Glomerular endothelial cell (primary cell): ENCODE results near the gene SEL1L. TPM values are rescaled to one million over a fixed set of nuclear protein-coding genes. Genes with fewer than 3 reads are reported as not detected.
"Not testable (repeated sequence)": the region's sequence is repeated elsewhere in the genome, so short reads cannot be mapped to it uniquely, and the experiment has no call there.

ENCODE experiments used
- DNase-seq: peaks from one replicate; pipeline ENCODE4 v3.0.0-alpha.2; 2011; ENCODE audit warnings: low read depth, low spot score; ENCODE audit errors: extremely low read depth
- total RNA-seq: library from RNA; depleted of rRNA; stranded (reverse); fragments of >200 nt; gene quantifications from 2 replicates; pipeline ENCODE4 v1.2.3, GENCODE V29; 2015

Gene SEL1L
- total RNA-seq: 51.2 and 65.8 TPM in 2 replicates

DNA sequence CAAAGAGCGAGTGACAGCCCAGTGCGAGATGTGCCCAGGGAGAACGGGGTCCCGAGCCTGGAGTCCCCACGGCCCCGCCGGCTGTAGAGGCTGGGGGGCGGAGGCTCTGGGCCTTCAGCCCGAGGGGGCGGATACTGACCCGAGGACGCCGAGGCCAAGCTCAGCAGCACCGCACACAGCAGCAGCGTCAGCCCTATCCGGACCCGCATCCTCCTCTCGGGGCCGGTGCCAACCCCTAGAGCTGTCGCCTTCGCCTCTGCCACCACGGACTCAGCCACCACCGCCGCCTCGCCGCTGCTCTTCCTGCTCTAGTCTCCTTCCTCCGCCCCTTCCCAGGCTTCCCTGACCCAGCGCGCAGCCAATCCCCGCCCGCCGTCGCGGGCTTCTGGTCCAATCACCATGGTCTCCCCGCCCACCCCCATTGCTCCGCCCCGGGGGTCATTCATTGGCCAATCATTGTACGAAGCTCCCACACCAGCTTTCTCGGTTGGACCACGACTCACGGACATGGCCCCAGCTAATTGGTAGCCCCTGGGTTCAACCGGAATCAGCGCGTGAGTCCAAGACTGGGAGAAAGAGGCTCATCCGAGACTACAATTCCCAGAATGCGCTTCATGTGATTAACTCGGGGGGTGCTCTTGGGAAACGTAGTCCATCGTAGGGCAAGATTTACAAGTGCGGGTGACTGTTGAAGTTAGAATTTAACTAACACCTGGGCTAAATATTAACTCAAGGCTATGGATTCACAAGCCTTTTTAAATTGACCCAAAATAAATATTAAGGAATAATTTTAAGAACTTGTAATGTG lies at the start of gene SEL1L:
TSS of gene SEL1L (minus strand) at position 318 of the 808 bp plus-strand sequence. CDS start at position 209, 109 bp downstream.
- DNase-seq: peak; percentile 99

DNA sequence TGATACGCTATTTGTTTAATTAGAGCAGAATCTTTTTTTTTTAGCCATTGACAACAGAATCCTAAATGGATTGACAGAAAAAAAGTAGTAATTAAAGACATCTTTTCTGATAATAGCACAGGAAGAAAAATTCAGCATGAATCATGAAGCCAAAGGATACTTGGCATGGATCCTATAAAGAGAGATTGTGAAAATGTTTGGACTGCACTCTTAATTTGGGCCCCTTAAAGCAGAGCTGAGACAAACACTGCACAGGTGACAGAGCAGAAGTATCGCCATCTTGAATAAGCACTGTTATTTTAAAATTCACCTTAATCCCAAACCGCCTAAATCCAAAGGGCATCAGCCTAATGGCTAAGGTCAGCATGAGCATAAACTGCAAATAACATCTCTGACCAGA lies 48.8 kb upstream of the SEL1L start:
- DNase-seq: no peak

DNA sequence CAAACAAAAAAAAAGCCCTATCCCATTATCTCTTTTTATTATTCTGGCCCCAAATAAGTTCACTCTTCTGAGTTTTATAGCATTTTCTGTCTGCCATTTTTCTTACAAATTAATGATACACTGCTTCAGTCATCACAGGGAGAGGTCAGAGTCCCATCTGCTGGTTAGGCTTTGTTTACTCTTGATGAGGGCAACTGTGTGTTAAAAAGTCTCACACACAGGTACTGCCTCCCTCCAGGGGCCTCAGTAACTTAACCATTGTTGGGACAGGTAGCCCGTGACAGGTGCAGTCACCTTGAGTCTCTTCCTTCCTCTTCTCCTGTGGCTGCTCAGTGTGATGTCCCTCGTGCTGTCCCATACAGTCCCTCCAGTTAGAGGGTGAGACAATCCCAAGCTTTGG lies 45.5 kb upstream of the SEL1L start:
- no peak for DNase-seq

DNA sequence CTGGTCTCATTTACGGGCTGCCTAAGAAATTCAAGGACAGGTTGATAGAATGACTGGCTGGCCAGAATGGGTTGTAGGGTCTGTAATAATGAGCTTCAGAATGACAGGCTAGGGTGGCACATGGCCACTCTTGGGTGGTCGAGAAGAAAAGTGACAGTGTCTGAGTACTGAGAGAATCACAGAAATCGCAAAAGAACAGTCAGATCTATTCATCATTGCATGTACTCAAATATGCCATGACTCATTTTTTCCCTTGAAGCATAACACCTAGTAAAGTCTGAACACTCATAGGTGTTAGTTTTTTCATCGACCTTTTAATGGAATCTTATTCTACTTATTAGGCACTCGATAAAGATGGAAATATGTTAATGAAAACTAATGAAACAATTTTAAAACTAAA lies 37.8 kb upstream of the SEL1L start:
- DNase-seq: no peak

DNA sequence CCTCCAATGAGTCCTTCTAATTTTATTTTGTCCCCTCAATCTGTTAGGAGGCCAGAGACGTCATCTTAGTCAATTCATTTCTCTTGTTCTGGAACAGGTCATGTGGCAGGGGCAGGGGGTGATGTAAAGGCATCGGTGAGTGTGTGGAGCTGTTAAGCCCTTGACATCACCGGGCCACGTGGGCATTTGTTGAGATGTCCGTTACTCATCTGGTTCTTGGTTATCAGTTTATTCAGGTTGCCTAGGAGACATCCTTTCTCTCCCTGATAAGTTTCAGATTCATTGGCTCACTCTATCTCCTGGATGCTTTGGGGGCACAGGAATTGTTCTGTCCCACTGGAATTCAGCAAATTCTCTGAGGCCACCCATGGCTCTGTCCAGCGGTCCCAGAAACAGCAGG lies 33.6 kb upstream of the SEL1L start:
- no peak for DNase-seq

DNA sequence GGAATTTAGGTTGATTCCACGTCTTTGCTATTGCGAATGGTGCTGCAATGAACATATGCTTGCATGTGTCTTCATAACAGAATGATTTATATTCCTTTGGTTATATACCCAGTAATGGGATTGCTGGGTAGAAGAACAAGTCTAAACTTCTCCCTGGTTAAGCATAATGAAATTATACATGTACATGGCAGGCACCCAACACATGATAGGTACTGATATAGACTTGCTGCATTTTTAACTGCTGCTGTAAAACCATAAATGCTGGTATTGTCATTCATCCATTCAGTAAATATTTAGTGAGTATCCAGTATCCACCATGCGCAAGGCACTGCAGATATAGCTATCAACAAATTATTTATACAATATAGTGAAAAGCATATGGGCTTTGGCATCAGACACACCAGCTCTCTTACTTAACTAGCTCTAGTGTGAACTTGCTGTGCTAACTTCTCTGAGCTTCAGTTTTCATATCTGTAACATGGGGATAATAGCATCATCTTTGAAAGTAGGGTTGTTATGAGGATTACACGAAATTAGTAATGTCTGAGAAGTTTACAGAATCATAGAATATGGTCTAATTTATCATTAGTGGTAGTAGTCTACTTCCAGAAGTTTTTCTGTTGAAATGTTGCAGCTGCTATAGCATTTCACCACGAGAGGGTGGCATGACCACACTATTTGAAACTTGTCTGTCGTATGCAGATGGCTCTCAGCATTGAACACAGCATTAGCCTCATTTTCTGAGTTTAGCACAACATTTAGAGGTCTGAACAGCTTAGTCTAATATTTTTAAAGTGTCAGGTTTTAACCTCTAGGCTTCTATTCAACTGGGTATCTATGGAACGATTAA lies 32.0 kb upstream of the SEL1L start:
- DNase-seq: no peak

DNA sequence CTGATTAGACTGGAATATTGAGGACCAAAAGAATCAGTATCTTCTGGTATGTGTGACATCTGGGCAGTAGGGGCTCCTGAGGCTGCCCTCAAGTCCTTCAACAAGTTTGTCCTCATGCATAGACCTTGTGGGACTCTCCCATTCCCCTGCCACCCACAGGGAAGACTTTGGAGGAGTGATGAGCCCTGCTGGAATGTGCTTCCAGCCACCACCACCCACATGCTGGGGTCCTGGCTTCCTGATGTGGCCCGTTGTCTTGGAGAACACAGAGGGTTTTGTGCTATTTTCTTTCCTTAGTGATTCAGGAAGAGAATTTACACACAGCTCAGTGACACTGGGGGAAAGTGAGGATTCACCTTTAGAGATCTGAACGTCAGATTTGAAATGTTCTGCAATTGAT lies 29.2 kb upstream of the SEL1L start:
- DNase-seq: no peak

DNA sequence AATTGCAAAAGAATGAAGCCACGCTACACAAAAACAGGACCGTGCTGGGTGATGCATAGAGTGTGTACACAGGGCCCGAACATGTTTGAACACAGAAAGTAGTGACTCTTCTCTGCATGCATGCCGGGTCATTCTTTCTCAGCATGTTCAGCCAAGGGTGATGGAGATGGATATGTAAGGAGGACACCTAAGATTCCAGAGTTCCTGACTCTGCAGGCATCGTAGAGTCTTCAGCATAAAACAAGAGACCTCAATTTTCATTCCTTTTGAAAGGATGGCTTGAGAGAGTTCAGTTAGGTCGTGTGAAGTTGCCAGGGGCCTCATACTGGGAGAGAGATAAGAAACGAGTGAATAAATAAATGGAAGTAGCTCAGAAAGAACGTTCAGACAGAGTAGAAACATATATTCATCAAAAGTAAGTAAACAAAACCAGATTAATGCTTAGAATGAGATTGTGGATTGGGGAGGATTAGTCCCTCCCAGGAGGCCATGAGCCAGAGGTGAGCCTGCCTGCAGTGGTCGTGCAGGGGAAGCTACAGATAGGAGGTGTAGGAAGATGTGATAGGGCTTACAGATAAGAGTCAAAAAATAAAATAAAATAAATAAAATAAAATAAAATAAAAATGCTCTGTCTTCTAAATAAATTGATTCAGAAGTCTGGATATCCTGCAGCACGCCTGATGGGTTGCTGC lies 27.6 kb upstream of the SEL1L start:
- DNase-seq: no peak

DNA sequence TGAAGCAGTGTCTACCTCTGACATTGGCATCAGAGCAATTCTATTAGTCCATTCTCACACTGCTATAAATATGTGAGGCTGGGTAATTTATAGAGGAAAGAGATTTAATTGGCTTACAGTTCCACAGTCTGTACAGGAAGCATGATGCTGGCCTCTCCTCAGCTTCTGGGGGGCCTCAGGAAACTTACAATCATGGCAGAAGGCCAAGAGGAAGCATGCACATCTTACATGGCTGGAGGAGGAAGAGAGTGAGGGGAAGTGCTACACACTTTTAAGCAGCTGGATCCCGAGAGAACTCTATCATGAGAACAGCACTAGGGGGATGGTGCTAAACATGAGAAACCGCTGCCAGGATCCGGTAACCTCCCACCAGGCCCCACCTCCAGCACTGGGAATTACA lies 25.7 kb upstream of the SEL1L start:
- no peak for DNase-seq

DNA sequence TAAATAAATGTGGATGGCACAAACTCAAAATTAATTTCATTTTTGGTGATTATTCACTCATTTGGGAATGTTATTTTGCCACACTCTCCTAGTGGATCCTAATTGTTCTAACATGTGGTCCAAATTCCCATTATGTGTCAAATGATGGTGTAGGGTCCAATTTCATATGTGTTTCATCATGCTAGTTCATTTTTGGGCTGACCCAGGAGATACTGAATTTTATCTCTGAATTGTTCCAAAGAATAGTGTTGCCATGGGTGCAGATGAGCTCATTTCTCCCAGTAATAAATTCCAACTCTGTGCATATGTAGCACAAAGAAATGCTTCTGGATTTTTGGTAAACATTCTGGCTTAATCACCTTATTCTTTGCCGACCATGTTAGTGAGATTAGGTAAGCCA lies 23.5 kb upstream of the SEL1L start:
- no peak for DNase-seq

DNA sequence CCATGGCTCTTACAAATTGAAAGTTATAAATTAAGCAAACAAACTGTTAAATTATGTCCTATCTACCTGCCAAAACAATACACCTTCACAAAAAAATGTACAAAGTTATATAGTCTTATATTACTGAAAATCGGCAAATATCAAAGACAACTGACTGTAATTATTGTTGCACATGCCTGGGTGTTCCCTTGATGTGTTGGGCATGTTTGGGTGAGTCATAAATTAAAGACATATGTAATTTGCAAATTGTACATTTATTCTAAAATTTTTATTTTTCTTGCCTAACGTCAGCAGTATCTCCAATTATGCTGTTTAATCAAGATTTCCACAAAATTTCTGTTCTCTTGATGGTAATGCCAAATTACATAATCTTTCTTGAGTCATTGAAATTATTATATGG lies 22.0 kb upstream of the SEL1L start:
- no peak for DNase-seq

DNA sequence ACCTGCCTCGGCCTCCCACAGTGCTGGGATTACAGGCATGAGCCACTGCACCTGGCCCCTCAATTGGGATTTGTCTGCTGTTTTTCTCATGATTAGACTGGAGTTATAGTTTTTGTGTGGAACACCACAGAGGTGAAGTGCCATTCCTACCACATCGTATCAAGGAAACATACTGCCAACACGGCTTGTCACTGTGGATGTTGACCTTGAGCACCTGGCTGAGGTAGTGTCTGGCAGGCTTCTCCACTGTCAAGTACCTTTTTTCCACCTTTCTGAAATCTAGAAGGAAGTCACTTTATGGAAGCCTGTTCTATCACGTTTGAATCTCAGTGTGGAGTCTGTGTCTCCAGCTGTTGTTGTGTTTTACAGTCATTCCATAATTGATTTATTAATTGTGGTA lies 21.4 kb upstream of the SEL1L start:
- DNase-seq: no peak

DNA sequence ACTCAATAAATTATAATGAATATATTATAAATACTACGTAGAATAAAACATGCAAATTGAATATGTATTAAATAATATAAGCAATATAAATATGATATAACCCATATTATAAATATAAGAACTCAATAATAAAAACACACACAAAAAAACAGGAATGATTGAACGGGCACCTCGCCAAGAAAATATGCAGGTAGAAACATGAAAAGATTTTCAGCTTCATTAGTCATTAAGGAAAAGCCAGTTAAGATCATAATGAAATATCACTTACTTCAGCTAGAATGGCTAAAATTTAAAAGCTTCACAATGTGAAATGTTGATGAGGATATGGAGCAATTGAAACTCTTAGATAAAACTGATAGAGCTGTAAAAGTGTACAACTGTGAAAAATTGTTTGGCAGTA lies 17.8 kb upstream of the SEL1L start:
- no peak for DNase-seq

DNA sequence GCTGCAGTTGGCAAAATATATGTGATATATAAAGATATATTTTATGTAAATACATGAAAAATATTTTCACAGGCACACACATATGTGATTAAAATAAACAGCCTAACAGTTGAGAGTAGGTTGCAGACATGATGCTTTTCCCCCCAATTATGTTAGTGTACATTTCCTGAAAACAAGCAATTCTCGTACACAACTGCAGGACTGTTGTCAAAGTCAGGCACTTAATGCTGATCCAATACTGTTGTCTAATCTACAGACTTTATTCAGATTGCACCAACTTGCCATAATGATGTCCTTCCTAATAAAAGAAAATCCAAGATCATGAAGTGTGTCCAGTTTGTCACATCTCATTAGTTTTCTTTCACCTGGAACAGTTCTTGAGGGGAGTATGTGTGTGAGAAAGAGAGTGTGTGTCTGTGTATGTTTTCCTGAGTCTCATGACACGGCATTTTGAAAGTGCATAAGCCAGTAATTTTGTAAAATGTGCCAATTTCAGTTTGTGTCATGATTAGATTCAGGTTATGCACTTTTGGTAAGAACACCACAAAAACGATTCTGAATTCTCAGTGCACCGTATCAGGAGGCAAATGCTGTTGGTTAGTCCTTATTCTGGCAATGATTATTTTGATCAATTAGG lies 16.5 kb upstream of the SEL1L start:
- DNase-seq: no peak

DNA sequence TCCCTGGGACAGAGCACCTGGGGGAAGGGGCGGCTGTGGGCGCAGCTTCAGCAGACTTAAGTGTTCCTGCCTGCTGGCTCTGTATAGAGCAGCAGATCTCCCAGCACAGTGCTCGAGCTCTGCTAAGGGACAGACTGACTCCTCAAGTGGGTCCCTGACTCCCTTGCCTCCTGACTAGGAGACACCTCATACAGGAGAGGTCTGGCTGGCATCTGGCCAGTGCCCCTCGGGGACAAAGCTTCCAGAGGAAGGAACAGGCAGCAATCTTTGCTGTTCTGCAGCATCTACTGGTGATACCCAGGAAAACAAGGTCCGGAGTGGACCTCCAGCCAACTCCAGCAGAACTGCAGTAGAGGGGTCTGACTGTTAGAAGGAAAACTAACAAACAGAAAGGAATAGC lies 7.6 kb upstream of the SEL1L start:
- not testable (repeated sequence) for DNase-seq

DNA sequence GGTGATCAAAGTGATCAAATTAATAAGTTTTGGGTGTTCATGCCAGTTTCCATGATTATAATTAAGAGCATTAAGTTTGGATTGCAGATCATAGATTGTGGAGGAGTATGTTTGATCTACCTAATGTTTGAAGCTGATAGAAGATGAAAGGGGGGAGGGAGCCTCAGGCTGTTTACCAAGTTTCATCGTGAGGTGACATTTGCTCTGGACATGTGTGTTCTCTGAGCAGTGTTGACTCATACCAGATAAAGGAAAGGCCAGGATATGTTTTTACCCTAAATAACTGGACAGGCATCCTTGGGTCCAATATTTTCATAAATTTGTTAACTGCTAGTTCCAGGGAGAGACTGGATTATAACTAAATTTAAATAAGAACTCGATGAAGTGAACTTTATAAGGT lies 3.5 kb upstream of the SEL1L start:
- DNase-seq: no peak

DNA sequence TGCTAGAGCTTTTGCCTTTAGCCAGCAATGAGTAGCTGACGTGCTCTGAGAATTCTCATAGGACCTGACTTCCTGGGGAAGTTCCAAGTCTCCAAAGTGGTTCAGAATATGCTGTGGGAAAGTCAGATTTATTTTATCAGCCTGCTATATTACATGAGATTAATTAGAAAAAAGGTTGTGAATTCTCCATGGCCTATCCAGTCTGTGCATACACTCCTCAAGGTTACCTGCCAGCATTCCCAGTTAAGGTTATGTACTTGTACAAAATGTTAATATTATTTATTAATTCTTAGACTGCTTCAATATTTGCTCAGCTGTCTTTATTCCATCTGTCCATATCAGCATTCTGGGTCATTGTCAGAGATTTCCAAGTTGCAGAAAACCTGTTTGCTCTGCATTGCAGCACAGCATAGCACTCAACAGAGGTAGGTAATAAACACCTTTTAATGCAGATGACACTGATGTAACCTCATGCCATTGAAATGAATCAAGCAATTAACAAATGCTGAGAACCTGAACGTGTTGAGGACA lies 2.7 kb upstream of the SEL1L start:
- no peak for DNase-seq

DNA sequence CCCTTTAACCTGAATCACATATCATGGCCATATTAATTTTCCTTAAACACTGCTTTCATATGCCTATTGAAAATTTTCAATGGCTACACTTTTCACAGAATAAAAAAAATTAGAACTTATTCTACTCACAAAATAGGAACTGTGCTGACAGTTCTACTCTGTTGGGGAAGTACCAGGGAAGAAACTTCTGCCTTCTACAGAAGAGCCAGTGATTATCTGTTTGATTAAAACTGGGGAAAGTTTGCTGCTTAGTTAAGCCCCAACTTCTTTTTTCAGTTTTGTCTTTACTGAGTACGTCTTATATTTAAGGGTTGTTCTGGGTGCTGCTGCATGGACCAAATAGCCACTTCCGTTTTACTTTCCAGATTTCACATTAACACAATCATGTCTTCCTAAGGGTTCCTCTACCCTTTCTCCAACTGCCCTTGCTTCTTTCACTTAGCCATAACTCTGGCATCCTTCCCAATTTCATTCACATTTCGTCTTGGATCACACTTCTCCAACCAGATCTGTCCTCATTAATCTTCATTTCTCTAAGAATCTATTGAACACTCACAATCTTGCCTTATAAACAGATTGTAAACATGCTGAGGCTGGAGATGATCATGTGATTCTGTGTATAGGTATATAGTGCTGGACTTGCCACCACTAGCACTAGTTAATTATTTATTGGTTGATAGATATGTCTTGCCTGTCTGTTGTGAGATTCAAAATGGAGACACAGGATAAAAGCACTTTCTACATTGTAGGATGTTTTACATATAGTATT lies 1.9 kb upstream of the SEL1L start:
- DNase-seq: no peak

DNA sequence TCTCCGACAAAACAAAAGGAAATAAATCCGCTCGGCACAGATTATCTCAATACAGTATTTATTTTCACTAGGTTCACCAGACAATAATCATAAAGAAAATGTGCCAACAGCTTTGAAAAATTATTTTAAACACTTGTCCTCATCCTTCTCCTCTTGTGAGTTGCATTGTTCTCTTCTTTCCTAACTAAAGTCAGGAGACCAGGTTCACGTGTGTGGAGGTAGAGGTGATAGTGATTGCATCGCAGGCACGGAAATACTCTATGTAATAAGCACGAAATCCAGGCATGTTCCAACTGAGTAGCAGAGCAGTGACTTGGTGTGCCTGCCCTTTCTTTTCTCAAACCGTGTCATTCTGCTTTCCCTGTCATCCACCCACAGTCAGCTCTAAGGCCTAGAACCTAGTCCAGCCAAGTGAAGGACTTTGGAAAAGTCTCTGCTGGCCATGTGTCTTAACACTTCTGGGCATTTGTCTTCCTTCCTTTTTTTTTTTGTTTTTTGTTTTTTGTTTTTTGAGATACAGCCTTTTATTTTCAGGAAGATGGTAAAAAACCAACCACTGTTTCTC lies 939 bp upstream of the SEL1L start:
- DNase-seq: no peak

DNA sequence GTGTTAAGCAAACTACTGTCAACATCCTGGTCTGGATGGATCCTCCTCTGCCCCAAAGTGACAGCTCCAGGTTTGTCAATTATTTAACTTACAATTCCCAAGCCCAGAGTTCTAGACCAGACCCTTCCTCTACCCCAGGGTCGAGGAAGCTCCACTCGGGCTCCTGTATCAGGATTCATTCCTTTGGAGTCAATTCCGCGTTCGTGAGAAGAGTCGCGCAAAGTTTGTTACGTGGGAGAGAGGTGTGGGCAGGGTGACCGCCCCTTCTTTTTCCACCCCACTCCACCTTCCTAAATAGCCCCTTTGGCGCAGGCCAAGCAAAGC lies 479 bp downstream of the SEL1L start:
- no peak for DNase-seq
